B cell (primary cell): ENCODE measurements around the gene NREP. TPM values are rescaled to one million over a fixed set of nuclear protein-coding genes. Genes with fewer than 3 reads are reported as not detected.
A peak's percentile ranks its signal among the peaks of the same experiment; 100 is the strongest.

ENCODE experiments used
- ATAC-seq: fragments of 200-7000 bp; cut with Tn5 transposase; one replicate; pipeline ENCODE4 v1.10.0; 2021; ENCODE audit warnings: low read depth, mild to moderate bottlenecking, moderate number of reproducible peaks, moderate library complexity
- CTCF ChIA-PET: fragments of 350-600 bp; sonication (Branson Sonifier 250); formaldehyde crosslinking; loops from one replicate; lab custom pipeline; 2021; ENCODE audit warnings: antibody characterized with exemption, inconsistent platforms; lab: Charles Lee
- POLR2A ChIA-PET: fragments of 350-600 bp; sonication (Branson Sonifier 250); formaldehyde crosslinking; loops from one replicate; lab custom pipeline; 2021; ENCODE audit warnings: antibody characterized with exemption; lab: Charles Lee
- DNase-seq: peaks from one replicate; pipeline ENCODE4 v3.0.0; 2013
- H2AFZ ChIP-seq: 2 replicates; pipeline ENCODE4 v1.6.1; 2012; ENCODE audit warnings: mild to moderate bottlenecking, low read depth, low read length; ENCODE audit not compliant: insufficient read depth, poor library complexity, severe bottlenecking
- H3K27ac ChIP-seq, 2 donors: 1 replicate in 1 of 2; 2 replicates in 1 of 2; pipeline ENCODE4 v1.5.1; 2012 to 2013; ENCODE audit warnings: low read length in 2 of 2, mild to moderate bottlenecking in 2 of 2, moderate library complexity in 1 of 2
- H3K27me3 ChIP-seq, 4 experiments: fragments of 200-600 bp in 1 of 4; sonication (generic) in 1 of 4; replicated peaks in 1 of 4; 1 replicate in 2 of 4; 2 replicates in 2 of 4; pipeline versions ENCODE4 v1.6.1 to v1.7.0; 2013 to 2016; ENCODE audit warnings: low read length in 3 of 4, mild to moderate bottlenecking in 2 of 4, mixed read lengths in 1 of 4, moderate library complexity in 1 of 4; ENCODE audit not compliant: insufficient read depth in 4 of 4, control insufficient read depth in 3 of 4; ENCODE audit errors: control extremely low read depth in 1 of 4
- H3K36me3 ChIP-seq, 2 experiments: replicated peaks in 1 of 2; 1 replicate in 1 of 2; 2 replicates in 1 of 2; pipeline versions ENCODE4 v1.6.1 to v1.7.1; 2013; ENCODE audit warnings: low read length in 1 of 2; ENCODE audit not compliant: insufficient read depth in 2 of 2, control insufficient read depth in 1 of 2; ENCODE audit errors: control extremely low read depth in 1 of 2, extremely low read depth in 1 of 2
- H3K4me1 ChIP-seq, 2 donors: fragments of 200-600 bp in 1 of 2; sonication (generic) in 1 of 2; 1 replicate in 1 of 2; 2 replicates in 1 of 2; pipeline versions ENCODE4 v1.5.1 to v1.6.1; 2013 to 2017; ENCODE audit warnings: low read length in 2 of 2; ENCODE audit not compliant: control insufficient read depth in 2 of 2, insufficient read depth in 2 of 2
- H3K4me2 ChIP-seq: replicated peaks from 2 replicates; pipeline ENCODE3; 2012; ENCODE audit warnings: mild to moderate bottlenecking, low read depth, low read length; ENCODE audit not compliant: poor library complexity, severe bottlenecking
- H3K4me3 ChIP-seq, 5 experiments: fragments of 200-600 bp in 1 of 5; sonication (generic) in 1 of 5; 1 replicate in 3 of 5; 2 replicates in 2 of 5; pipeline versions ENCODE4 v1.5.1 to v1.7.0; 2011 to 2016; ENCODE audit warnings: low read length in 4 of 5, mild to moderate bottlenecking in 4 of 5, low read depth in 2 of 5, control low read depth in 1 of 5, moderate library complexity in 1 of 5; ENCODE audit not compliant: insufficient read depth in 1 of 5; ENCODE audit errors: control extremely low read depth in 1 of 5, extremely low read depth in 1 of 5
- H3K79me2 ChIP-seq: fragments of 200-600 bp; sonication (generic); one replicate; pipeline ENCODE4 v1.6.0; 2016; ENCODE audit warnings: low read length; ENCODE audit not compliant: control insufficient read depth, insufficient read depth
- H3K9ac ChIP-seq: fragments of 200-600 bp; sonication (generic); 2 replicates; pipeline ENCODE4 v1.6.1; 2017; ENCODE audit warnings: mild to moderate bottlenecking, low read length, moderate library complexity
- H3K9me3 ChIP-seq, 3 donors: one replicate each; pipeline versions ENCODE4 v1.6.1 to v1.7.1; 2013; ENCODE audit warnings: low read length in 2 of 3; ENCODE audit not compliant: control insufficient read depth in 2 of 3, insufficient read depth in 1 of 3; ENCODE audit errors: control extremely low read depth in 1 of 3
- H4K20me1 ChIP-seq: 2 replicates; pipeline ENCODE4 v1.6.0; 2012; ENCODE audit warnings: mild to moderate bottlenecking, low read length; ENCODE audit not compliant: insufficient read depth, control insufficient read depth, poor library complexity, severe bottlenecking
- H3K27ac Mint-ChIP-seq: one replicate; pipeline ENCODE4 v1.8.0; 2021; ENCODE audit warnings: mixed read lengths
- H3K27me3 Mint-ChIP-seq: one replicate; pipeline ENCODE4 v1.8.0; 2021; ENCODE audit warnings: mixed read lengths
- H3K4me1 Mint-ChIP-seq: one replicate; pipeline ENCODE4 v1.8.0; 2021; ENCODE audit warnings: mixed read lengths
- H3K4me3 Mint-ChIP-seq: one replicate; pipeline ENCODE4 v1.8.0; 2021; ENCODE audit warnings: mixed read lengths
- H3K9me3 Mint-ChIP-seq: one replicate; pipeline ENCODE4 v1.8.0; 2022; ENCODE audit warnings: mixed read lengths; ENCODE audit not compliant: insufficient read depth
- EZH2 ChIP-seq: IDR thresholded peaks from 2 replicates; pipeline ENCODE4 v1.6.1; 2012; ENCODE audit warnings: borderline replicate concordance, low read depth, mild to moderate bottlenecking, moderate library complexity, low read length; ENCODE audit not compliant: insufficient read depth, poor library complexity, severe bottlenecking
- WGBS: methylation state at CpG from one replicate; pipeline ENCODE4 v1.1.5; 2013; ENCODE audit warnings: missing lambda C conversion rate; ENCODE audit not compliant: insufficient coverage; 5-methylcytosine and 5-hydroxymethylcytosine counted together
- intact Hi-C: fragments of 100-400 bp; cut with micrococcal nuclease; formaldehyde crosslinking; loops from one replicate; pipeline ENCODE4 v1.10.0; 2022
- polyA plus RNA-seq: library from polyadenylated mRNA; depleted of rRNA; stranded (reverse); fragments of >200 nt; gene quantifications from 2 replicates; pipeline ENCODE4 v1.2.3, GENCODE V29; 2012
- total RNA-seq, 2 donors: library from RNA; stranded (reverse); fragments of 120-200 nt in 1 of 2; gene quantifications; 1 replicate in 1 of 2; 2 replicates in 1 of 2; pipeline versions ENCODE4 v1.2.3 to v1.2.4, GENCODE V29; 2013 to 2022
- TF ChIP-seq, protein P1 (sequence below): fragments of 200-600 bp; IDR thresholded peaks from one replicate; pipeline ENCODE4 v1.8.0; 2022; ENCODE audit warnings: antibody characterized with exemption, mild to moderate bottlenecking

Gene NREP
- total and polyA plus RNA-seq, 2 donors (not counting 1 experiment from before 2014, with no cell fraction given), result 6.7 to 17.0 TPM

GRCh38 chr5:111743512-111743911 lies 13.5 kb downstream of the NREP start:
- H4K20me1 ChIP-seq, result no peaks in the 10 kb centered on the region

DNA sequence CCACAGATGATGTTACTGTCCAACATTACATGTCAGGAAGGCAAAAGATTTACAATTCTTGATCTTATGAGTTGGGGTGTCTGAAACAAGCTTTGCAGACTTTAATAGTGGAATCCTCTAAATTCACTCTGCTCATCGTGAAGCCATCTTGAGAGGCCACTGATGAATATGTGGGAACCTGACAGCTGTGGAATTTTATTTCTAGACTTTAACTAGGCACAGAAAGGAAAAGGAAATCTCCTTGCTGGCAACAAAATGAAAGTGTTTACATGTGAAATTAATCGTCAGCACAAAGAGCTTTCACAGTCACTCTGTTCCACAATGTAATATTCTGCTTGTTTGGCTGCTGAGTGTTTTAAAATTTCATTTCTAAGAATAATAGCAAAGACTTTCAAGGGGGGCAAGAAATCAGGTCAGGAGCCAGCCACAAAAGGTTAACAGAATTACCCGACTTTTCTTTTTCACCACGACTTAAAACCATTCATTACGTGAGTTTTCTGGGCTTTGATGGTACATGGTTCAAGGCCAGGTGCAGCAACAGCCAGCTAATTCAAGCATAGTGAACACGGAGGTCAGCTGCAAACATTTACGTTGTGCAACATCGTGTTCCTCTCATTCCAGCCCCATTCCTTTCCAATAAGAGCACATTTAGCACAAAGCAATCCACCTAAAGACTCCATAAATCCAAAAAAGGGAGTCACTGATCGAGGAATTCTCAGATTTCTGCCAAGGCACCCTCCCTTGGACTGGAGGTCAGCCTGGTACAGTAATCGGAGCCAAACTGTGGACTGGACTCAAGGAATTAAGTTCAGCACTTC lies 14.6 kb downstream of the NREP start:
- no peaks in the 10 kb centered on the region for H3K36me3 ChIP-seq
- no peak overlapping the region for H3K27ac ChIP-seq
- whole genome bisulfite sequencing, result 36% methylated on average over 8 of the region's 10 CpGs
- no peak overlapping the region for H3K9ac ChIP-seq
- DNase-seq, result no peak
- no peak overlapping the region for H2AFZ ChIP-seq
- H3K27me3 Mint-ChIP-seq, result no peaks in the 10 kb centered on the region
- peaks cover 0 to 11% of the 10 kb centered on the region in 2 donors for H3K4me1 ChIP-seq
- no peaks in the 10 kb centered on the region for H4K20me1 ChIP-seq
- ATAC-seq, result no peak
- H3K4me3 Mint-ChIP-seq, result no peak overlapping the region
- H3K4me2 ChIP-seq, result peak overlapping the region; percentile 13
- intact Hi-C loops, result no loop called here
- H3K79me2 ChIP-seq, result no peaks in the 10 kb centered on the region
- H3K27me3 ChIP-seq, result no peaks in the 10 kb centered on the region
- H3K4me1 Mint-ChIP-seq, result peaks cover 14% of the 10 kb centered on the region
- no peaks in the 10 kb centered on the region for H3K9me3 Mint-ChIP-seq
- ChIA-PET POLR2A (no interaction called here), CTCF (no interaction called here)
- no peak overlapping the region for H3K27ac Mint-ChIP-seq
- H3K4me3 ChIP-seq, result no peak overlapping the region
- no peak for TF ChIP-seq EZH2
- TF ChIP-seq, protein P1, sequence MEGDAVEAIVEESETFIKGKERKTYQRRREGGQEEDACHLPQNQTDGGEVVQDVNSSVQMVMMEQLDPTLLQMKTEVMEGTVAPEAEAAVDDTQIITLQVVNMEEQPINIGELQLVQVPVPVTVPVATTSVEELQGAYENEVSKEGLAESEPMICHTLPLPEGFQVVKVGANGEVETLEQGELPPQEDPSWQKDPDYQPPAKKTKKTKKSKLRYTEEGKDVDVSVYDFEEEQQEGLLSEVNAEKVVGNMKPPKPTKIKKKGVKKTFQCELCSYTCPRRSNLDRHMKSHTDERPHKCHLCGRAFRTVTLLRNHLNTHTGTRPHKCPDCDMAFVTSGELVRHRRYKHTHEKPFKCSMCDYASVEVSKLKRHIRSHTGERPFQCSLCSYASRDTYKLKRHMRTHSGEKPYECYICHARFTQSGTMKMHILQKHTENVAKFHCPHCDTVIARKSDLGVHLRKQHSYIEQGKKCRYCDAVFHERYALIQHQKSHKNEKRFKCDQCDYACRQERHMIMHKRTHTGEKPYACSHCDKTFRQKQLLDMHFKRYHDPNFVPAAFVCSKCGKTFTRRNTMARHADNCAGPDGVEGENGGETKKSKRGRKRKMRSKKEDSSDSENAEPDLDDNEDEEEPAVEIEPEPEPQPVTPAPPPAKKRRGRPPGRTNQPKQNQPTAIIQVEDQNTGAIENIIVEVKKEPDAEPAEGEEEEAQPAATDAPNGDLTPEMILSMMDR, result no peak
- H3K9me3 ChIP-seq, result no peaks in the 10 kb centered on the region

More at GRCh38 chr5:111743512-111743911, 13.5 kb downstream of the NREP start:
- TF ChIP-seq, protein P1, result no peak
- TF ChIP-seq EZH2, result no peak
- no CpG with 5 or more reads among the region's 2 CpGs for WGBS
- Mint-ChIP-seq H3K4me3 (no peak overlapping the region), H3K4me1 (peaks cover 11% of the 10 kb centered on the region), H3K27ac (no peak overlapping the region), H3K27me3 (no peaks in the 10 kb centered on the region), H3K9me3 (no peaks in the 10 kb centered on the region)
- no peak overlapping the region for H3K4me3 ChIP-seq
- H3K4me1 ChIP-seq, result peaks cover 0 to 11% of the 10 kb centered on the region in 2 donors
- intact Hi-C loops, result no loop called here
- no peaks in the 10 kb centered on the region for H3K9me3 ChIP-seq
- no peak overlapping the region for H3K4me2 ChIP-seq
- CTCF ChIA-PET, result interaction anchor here (0.5 kb wide), 1 partner anchor 34 kb away, joined by 3 read pairs; no protein-coding TSS in a partner anchor
- H2AFZ ChIP-seq, result no peak overlapping the region
- POLR2A ChIA-PET, result no interaction called here
- H3K27ac ChIP-seq, result no peak overlapping the region
- H3K9ac ChIP-seq, result no peak overlapping the region
- no peaks in the 10 kb centered on the region for H3K79me2 ChIP-seq
- no peak for DNase-seq
- no peak for ATAC-seq
- H3K27me3 ChIP-seq, result no peaks in the 10 kb centered on the region
- H3K36me3 ChIP-seq, result no peaks in the 10 kb centered on the region
